Measurements from ENCODE around the gene OLFM4.

Gene OLFM4

GRCh38 chr13:53014495-53015443 lies 13.8 kb upstream of the OLFM4 start:
- DNase-seq (ENCODE audit: low read depth in 2 of 2): no peak

GRCh38 chr13:53015971-53016370 lies 12.6 kb upstream of the OLFM4 start:
- DNase-seq (ENCODE audit: low read depth in 2 of 2): no peak

GRCh38 chr13:53017433-53017970 lies 11.1 kb upstream of the OLFM4 start:
- no peak for DNase-seq (ENCODE audit: low read depth in 2 of 2)

- no peak for DNase-seq (ENCODE audit: low read depth in 2 of 2)
These were observed 9.6 kb upstream of the OLFM4 start for GRCh38 chr13:53018690-53019647.

GRCh38 chr13:53020764-53021335 lies 7.8 kb upstream of the OLFM4 start:
- DNase-seq (ENCODE audit: low read depth in 2 of 2): no peak

- DNase-seq (ENCODE audit: low read depth in 2 of 2): no peak
These were observed 5.4 kb upstream of the OLFM4 start for GRCh38 chr13:53023246-53023645.

- DNase-seq (ENCODE audit: low read depth in 2 of 2): no peak
These were observed 550 bp upstream of the OLFM4 start for GRCh38 chr13:53028063-53028462.

GRCh38 chr13:53032849-53033248 lies 4.2 kb downstream of the OLFM4 start:
- no peak for DNase-seq (ENCODE audit: low read depth in 2 of 2)

GRCh38 chr13:53038993-53039392 lies 10.4 kb downstream of the OLFM4 start:
- no peak for DNase-seq (ENCODE audit: low read depth in 2 of 2)

- no peak for DNase-seq (ENCODE audit: low read depth in 2 of 2)
These were observed 13.4 kb downstream of the OLFM4 start for GRCh38 chr13:53041968-53042516.

- DNase-seq (ENCODE audit: low read depth in 2 of 2): no peak
These were observed 14.3 kb downstream of the OLFM4 start for GRCh38 chr13:53042877-53043276.

GRCh38 chr13:53043398-53043797 lies 14.8 kb downstream of the OLFM4 start:
- DNase-seq (ENCODE audit: low read depth in 2 of 2): no peak

GRCh38 chr13:53045189-53045588 lies 16.6 kb downstream of the OLFM4 start:
- no peak for DNase-seq (ENCODE audit: low read depth in 2 of 2)

- no peak for DNase-seq (ENCODE audit: low read depth in 2 of 2)
These were observed 20.3 kb downstream of the OLFM4 start for GRCh38 chr13:53048880-53049279.

- DNase-seq (ENCODE audit: low read depth in 2 of 2): no peak
These were observed 21.5 kb downstream of the OLFM4 start for GRCh38 chr13:53050151-53050550.

GRCh38 chr13:53052675-53053074 lies 24.1 kb downstream of the OLFM4 start:
- no peak for DNase-seq (ENCODE audit: low read depth in 2 of 2)

- no peak for DNase-seq (ENCODE audit: low read depth in 2 of 2)
These were observed 26.0 kb downstream of the OLFM4 start for GRCh38 chr13:53054569-53054968.

- no peak for DNase-seq (ENCODE audit: low read depth in 2 of 2)
These were observed 29.6 kb downstream of the OLFM4 start for GRCh38 chr13:53058065-53058679.

GRCh38 chr13:53060840-53061490 lies 32.4 kb downstream of the OLFM4 start:
- no peak for DNase-seq (ENCODE audit: low read depth in 2 of 2)

GRCh38 chr13:53064731-53065130 lies 36.1 kb downstream of the OLFM4 start:
- DNase-seq (ENCODE audit: low read depth in 2 of 2): no peak

- DNase-seq (ENCODE audit: low read depth in 2 of 2): no peak
These were observed 37.8 kb downstream of the OLFM4 start for GRCh38 chr13:53066411-53066810.
